Mesendoderm (in vitro differentiated cells): ENCODE data around the gene USP36.

ENCODE experiments used
- DNase-seq: peaks from one replicate; pipeline ENCODE4 v3.0.0; 2013
- H2AK5ac ChIP-seq: 2 replicates; pipeline ENCODE4 v1.6.1; 2013; ENCODE audit warnings: low read length, inconsistent platforms
- H2BK120ac ChIP-seq: 2 replicates; pipeline ENCODE4 v1.6.1; 2013; ENCODE audit warnings: low read depth, mild to moderate bottlenecking, low read length, moderate library complexity, mixed read lengths
- H2BK15ac ChIP-seq: replicated peaks from 2 replicates; pipeline ENCODE4 v1.6.1; 2013; ENCODE audit warnings: low read depth, mild to moderate bottlenecking, moderate library complexity
- H2BK5ac ChIP-seq: 2 replicates; pipeline ENCODE4 v1.6.1; 2013; ENCODE audit warnings: low read length, inconsistent platforms
- H3K18ac ChIP-seq: 2 replicates; pipeline ENCODE4 v1.6.1; 2013; ENCODE audit warnings: mild to moderate bottlenecking, low read length, mixed read lengths
- H3K23ac ChIP-seq: one replicate; pipeline ENCODE4 v1.6.1; 2013; ENCODE audit warnings: low read length
- H3K27ac ChIP-seq: 2 replicates; pipeline ENCODE4 v1.5.1; 2013; ENCODE audit warnings: low read depth, mild to moderate bottlenecking, inconsistent platforms, low read length, moderate library complexity
- H3K27me3 ChIP-seq: 2 replicates; pipeline ENCODE4 v1.6.1; 2013; ENCODE audit warnings: low read length, control low read depth, mild to moderate bottlenecking, inconsistent platforms; ENCODE audit not compliant: insufficient read depth, poor library complexity
- H3K36me3 ChIP-seq: 2 replicates; pipeline ENCODE4 v1.6.1; 2013; ENCODE audit warnings: low read length, inconsistent platforms; ENCODE audit not compliant: control insufficient read depth, insufficient read depth
- H3K4ac ChIP-seq: one replicate; pipeline ENCODE4 v1.6.1; 2013; ENCODE audit warnings: low read depth, mild to moderate bottlenecking, low read length, moderate library complexity
- H3K4me1 ChIP-seq: 2 replicates; pipeline ENCODE4 v1.6.1; 2013; ENCODE audit warnings: low read depth, low read length, inconsistent platforms; ENCODE audit not compliant: control insufficient read depth
- H3K4me2 ChIP-seq: 2 replicates; pipeline ENCODE4 v1.6.1; 2013; ENCODE audit warnings: low read length
- H3K4me3 ChIP-seq: 2 replicates; pipeline ENCODE4 v1.5.1; 2013; ENCODE audit warnings: mild to moderate bottlenecking, low read length
- H3K56ac ChIP-seq: one replicate; pipeline ENCODE4 v1.6.1; 2013; ENCODE audit warnings: low read length
- H3K79me1 ChIP-seq: 2 replicates; pipeline ENCODE4 v1.6.1; 2013; ENCODE audit warnings: low read length, inconsistent platforms
- H3K79me2 ChIP-seq: 2 replicates; pipeline ENCODE4 v1.6.1; 2013; ENCODE audit warnings: mild to moderate bottlenecking, low read length; ENCODE audit not compliant: control insufficient read depth, insufficient read depth
- H3K9ac ChIP-seq: 2 replicates; pipeline ENCODE4 v1.6.1; 2013; ENCODE audit warnings: low read length, inconsistent platforms
- H4K5ac ChIP-seq: one replicate; pipeline ENCODE4 v1.6.1; 2013; ENCODE audit warnings: low read length
- H4K8ac ChIP-seq: one replicate; pipeline ENCODE4 v1.6.1; 2013; ENCODE audit warnings: low read depth, mild to moderate bottlenecking, control low read depth, low read length, moderate library complexity
- WGBS: extraction: QIAGEN DNeasy Blood & Tissue Kit; methylation state at CpG from one replicate; pipeline ENCODE4 v1.1.7; 2013; ENCODE audit warnings: low lambda C conversion rate, missing lambda C conversion rate; ENCODE audit not compliant: insufficient coverage; ENCODE audit errors: extremely low coverage; 5-methylcytosine and 5-hydroxymethylcytosine counted together

USP36 gene

GRCh38 chr17:78876094-78876597 lies 35.5 kb upstream of the USP36 start:
- H2BK15ac ChIP-seq = no peak overlapping the region
- WGBS = no CpG with 5 or more reads among the region's 7 CpGs
- no peak overlapping the region for H3K23ac ChIP-seq
- H3K79me2 ChIP-seq = no peaks in the 10 kb centered on the region
- H2BK5ac ChIP-seq = no peak overlapping the region
- H3K4me3 ChIP-seq = no peak overlapping the region
- no peak overlapping the region for H3K56ac ChIP-seq
- DNase-seq = no peak
- no peak overlapping the region for H3K27ac ChIP-seq
- no peaks in the 10 kb centered on the region for H3K27me3 ChIP-seq
- no peak overlapping the region for H3K4me2 ChIP-seq
- H2AK5ac ChIP-seq = no peak overlapping the region
- H3K36me3 ChIP-seq = no peaks in the 10 kb centered on the region
- H3K4ac ChIP-seq = no peak overlapping the region
- H3K4me1 ChIP-seq = no peaks in the 10 kb centered on the region
- H4K8ac ChIP-seq = no peak overlapping the region
- H2BK120ac ChIP-seq = no peak overlapping the region
- no peak overlapping the region for H3K18ac ChIP-seq
- no peak overlapping the region for H3K9ac ChIP-seq
- H4K5ac ChIP-seq = no peak overlapping the region
- no peaks in the 10 kb centered on the region for H3K79me1 ChIP-seq

- Histone ChIP-seq H2BK120ac (no peak overlapping the region), H4K5ac (no peak overlapping the region), H3K36me3 (no peaks in the 10 kb centered on the region), H3K4ac (no peak overlapping the region), H3K56ac (no peak overlapping the region), H3K79me1 (no peaks in the 10 kb centered on the region), H2AK5ac (no peak overlapping the region), H3K27me3 (no peaks in the 10 kb centered on the region), H3K9ac (no peak overlapping the region), H3K18ac (no peak overlapping the region), H3K23ac (no peak overlapping the region), H3K27ac (no peak overlapping the region), H2BK5ac (no peak overlapping the region), H3K79me2 (no peaks in the 10 kb centered on the region), H3K4me3 (no peak overlapping the region), H3K4me1 (no peaks in the 10 kb centered on the region), H3K4me2 (no peak overlapping the region), H4K8ac (no peak overlapping the region), H2BK15ac (no peak overlapping the region)
- no peak for DNase-seq
- WGBS = no CpG with 5 or more reads among the region's 9 CpGs
These were observed 34.9 kb upstream of the USP36 start for GRCh38 chr17:78875363-78876093.

GRCh38 chr17:78873519-78874340 lies 33.1 kb upstream of the USP36 start:
- Histone ChIP-seq H3K18ac (no peak overlapping the region), H4K5ac (no peak overlapping the region), H3K4ac (no peak overlapping the region), H4K8ac (no peak overlapping the region), H2BK5ac (no peak overlapping the region), H3K79me2 (no peaks in the 10 kb centered on the region), H3K27me3 (no peaks in the 10 kb centered on the region), H3K4me2 (no peak overlapping the region), H2AK5ac (no peak overlapping the region), H3K4me3 (no peak overlapping the region), H3K36me3 (no peaks in the 10 kb centered on the region), H3K23ac (no peak overlapping the region), H3K79me1 (no peaks in the 10 kb centered on the region), H2BK15ac (no peak overlapping the region), H3K27ac (no peak overlapping the region), H3K4me1 (no peaks in the 10 kb centered on the region), H3K9ac (no peak overlapping the region), H2BK120ac (no peak overlapping the region), H3K56ac (no peak overlapping the region)
- no CpG with 5 or more reads among the region's 21 CpGs for WGBS
- no peak for DNase-seq

GRCh38 chr17:78872486-78872885 lies 31.9 kb upstream of the USP36 start:
- H3K9ac ChIP-seq = no peak overlapping the region
- no peaks in the 10 kb centered on the region for H3K27me3 ChIP-seq
- no peaks in the 10 kb centered on the region for H3K79me2 ChIP-seq
- H4K8ac ChIP-seq = no peak overlapping the region
- H3K4me1 ChIP-seq = no peaks in the 10 kb centered on the region
- no peak overlapping the region for H3K18ac ChIP-seq
- H2BK120ac ChIP-seq = no peak overlapping the region
- H3K36me3 ChIP-seq = no peaks in the 10 kb centered on the region
- H3K4me3 ChIP-seq = no peak overlapping the region
- H3K4me2 ChIP-seq = no peak overlapping the region
- no peak overlapping the region for H3K27ac ChIP-seq
- no peak overlapping the region for H3K56ac ChIP-seq
- no peak overlapping the region for H2BK5ac ChIP-seq
- H2AK5ac ChIP-seq = no peak overlapping the region
- WGBS = no CpG with 5 or more reads among the region's 6 CpGs
- no peak for DNase-seq
- H2BK15ac ChIP-seq = no peak overlapping the region
- H3K4ac ChIP-seq = no peak overlapping the region
- H3K23ac ChIP-seq = no peak overlapping the region
- no peaks in the 10 kb centered on the region for H3K79me1 ChIP-seq
- H4K5ac ChIP-seq = no peak overlapping the region

GRCh38 chr17:78870621-78871020 lies 30.0 kb upstream of the USP36 start:
- no peak overlapping the region for H4K8ac ChIP-seq
- no peak overlapping the region for H3K4me3 ChIP-seq
- H3K9ac ChIP-seq = no peak overlapping the region
- H3K23ac ChIP-seq = no peak overlapping the region
- no peaks in the 10 kb centered on the region for H3K79me2 ChIP-seq
- H3K27ac ChIP-seq = no peak overlapping the region
- H4K5ac ChIP-seq = no peak overlapping the region
- no peaks in the 10 kb centered on the region for H3K4me1 ChIP-seq
- no peak overlapping the region for H2BK5ac ChIP-seq
- no peak overlapping the region for H3K18ac ChIP-seq
- no CpG with 5 or more reads among the region's 15 CpGs for WGBS
- H3K36me3 ChIP-seq = no peaks in the 10 kb centered on the region
- H3K27me3 ChIP-seq = no peaks in the 10 kb centered on the region
- DNase-seq = no peak
- H2BK15ac ChIP-seq = no peak overlapping the region
- H3K56ac ChIP-seq = no peak overlapping the region
- H3K79me1 ChIP-seq = no peaks in the 10 kb centered on the region
- H2BK120ac ChIP-seq = no peak overlapping the region
- H3K4me2 ChIP-seq = no peak overlapping the region
- no peak overlapping the region for H2AK5ac ChIP-seq
- no peak overlapping the region for H3K4ac ChIP-seq
